ENCODE data around the gene HIRIP3.
"Not testable (repeated sequence)": the region's sequence is repeated elsewhere in the genome, so short reads cannot be mapped to it uniquely, and the experiment has no call there.

HIRIP3 gene

GRCh38 chr16:29961479-29962343, 33.7 kb downstream of the HIRIP3 start, which contains the start of gene TMEM219:
Gene TMEM219, plus strand, starts transcription at chr16:29962079. Its CDS starts 1,065 bp downstream, at chr16:29963144.
- H3K4me3 ChIP-seq (ENCODE audit: low read depth, low read length): peak within 1 kb of the TSS; percentile 78
- DNase-seq (ENCODE audit: low read depth): peak; percentile 82
- peak; percentile 41 for TF ChIP-seq CTCF (conservative IDR thresholded peaks at IDR 0.05; ENCODE audit: low read depth, low read length)

DNA sequence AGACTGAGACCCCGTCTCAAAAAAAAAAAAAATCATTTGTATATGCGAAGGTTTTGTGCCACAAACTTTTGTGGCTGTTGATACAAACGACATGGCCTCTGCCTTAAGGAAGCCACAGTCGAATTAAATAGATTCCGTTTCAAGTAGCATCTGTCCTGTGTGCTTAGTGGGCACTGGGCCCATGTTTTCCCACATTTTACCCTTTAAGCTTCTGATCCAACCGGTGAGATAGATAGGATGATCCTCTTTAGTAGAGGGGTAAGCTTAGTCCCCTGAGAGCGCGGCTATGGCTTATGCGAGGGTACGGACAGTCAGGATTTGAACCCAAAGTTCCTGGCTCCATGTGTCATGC, 34.3 kb downstream of the HIRIP3 start:
- H3K4me3 ChIP-seq (ENCODE audit: low read depth, low read length): peak overlapping the region; percentile 78
- no peak for TF ChIP-seq CTCF (conservative IDR thresholded peaks at IDR 0.05; ENCODE audit: low read depth, low read length)
- no peak for DNase-seq (ENCODE audit: low read depth)

GRCh38 chr16:29959821-29960220, 35.6 kb downstream of the HIRIP3 start:
- H3K4me3 ChIP-seq (ENCODE audit: low read depth, low read length); DNase-seq (ENCODE audit: low read depth): not testable (repeated sequence)

DNA sequence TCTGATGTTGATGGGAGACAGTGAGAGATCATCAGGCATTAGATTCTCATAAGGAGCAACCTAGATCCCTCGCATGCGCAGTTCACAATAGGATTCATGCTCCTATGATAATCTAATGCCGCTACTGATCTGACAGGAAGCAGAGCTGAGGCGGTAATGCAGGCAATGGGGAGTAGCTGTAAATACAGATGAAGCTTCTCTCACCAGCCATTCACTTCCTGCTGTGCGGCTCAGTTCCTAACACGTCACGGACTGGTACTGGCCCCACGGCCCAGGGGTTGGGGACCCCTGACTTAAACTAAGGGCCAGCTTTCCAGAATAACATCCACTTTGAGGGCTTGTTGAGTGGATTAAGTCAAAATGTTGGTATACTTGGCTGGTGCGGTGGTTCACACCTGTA, 36.1 kb downstream of the HIRIP3 start:
- H3K4me3 ChIP-seq (ENCODE audit: low read depth, low read length): no peak overlapping the region
- no peak for DNase-seq (ENCODE audit: low read depth)
- no peak for TF ChIP-seq CTCF (conservative IDR thresholded peaks at IDR 0.05; ENCODE audit: low read depth, low read length)

- no peak overlapping the region for H3K4me3 ChIP-seq (ENCODE audit: low read depth, low read length)
- TF ChIP-seq CTCF (conservative IDR thresholded peaks at IDR 0.05; ENCODE audit: low read depth, low read length): no peak
- DNase-seq (ENCODE audit: low read depth): no peak
Measured at GRCh38 chr16:29958756-29959155, 36.7 kb downstream of the HIRIP3 start.

DNA sequence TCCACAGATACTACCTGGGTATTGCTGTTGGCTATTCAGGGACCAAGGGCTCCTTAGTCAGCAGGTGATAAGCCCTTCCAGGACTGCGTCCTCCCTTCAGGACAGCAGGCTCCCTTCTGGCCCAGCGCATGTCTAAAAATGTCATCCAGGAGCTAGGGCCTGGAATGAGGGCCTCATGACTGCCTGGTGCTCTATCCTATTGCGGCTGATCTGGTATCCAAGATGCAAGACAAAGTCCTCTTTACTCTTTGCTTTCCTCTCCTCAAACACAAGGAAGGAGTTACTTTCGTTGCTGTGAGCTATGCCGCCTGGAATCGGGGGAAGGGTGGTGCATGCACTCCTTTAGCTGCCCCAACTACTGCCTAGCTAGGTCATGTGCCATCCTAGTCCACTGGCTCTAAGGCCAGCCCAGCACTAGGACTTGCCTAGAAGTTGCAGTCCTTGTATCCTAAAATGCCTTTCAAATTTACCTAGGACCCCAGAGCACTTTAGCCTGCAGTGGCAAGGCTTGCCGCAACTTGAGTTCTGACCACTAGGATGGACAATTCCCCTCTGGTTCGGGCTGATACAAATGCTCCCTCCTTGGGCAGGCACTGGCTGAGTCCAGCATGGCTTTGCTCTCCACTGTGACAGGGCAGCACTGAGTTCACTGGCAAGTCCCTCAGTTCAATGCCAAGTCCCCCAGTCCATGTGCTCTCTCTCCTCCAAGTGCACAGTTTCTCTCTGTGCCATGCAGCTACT, 43.6 kb downstream of the HIRIP3 start:
- peak; percentile 8 for TF ChIP-seq CTCF (conservative IDR thresholded peaks at IDR 0.05; ENCODE audit: low read depth, low read length)
- H3K4me3 ChIP-seq (ENCODE audit: low read depth, low read length): no peak overlapping the region
- no peak for DNase-seq (ENCODE audit: low read depth)

DNA sequence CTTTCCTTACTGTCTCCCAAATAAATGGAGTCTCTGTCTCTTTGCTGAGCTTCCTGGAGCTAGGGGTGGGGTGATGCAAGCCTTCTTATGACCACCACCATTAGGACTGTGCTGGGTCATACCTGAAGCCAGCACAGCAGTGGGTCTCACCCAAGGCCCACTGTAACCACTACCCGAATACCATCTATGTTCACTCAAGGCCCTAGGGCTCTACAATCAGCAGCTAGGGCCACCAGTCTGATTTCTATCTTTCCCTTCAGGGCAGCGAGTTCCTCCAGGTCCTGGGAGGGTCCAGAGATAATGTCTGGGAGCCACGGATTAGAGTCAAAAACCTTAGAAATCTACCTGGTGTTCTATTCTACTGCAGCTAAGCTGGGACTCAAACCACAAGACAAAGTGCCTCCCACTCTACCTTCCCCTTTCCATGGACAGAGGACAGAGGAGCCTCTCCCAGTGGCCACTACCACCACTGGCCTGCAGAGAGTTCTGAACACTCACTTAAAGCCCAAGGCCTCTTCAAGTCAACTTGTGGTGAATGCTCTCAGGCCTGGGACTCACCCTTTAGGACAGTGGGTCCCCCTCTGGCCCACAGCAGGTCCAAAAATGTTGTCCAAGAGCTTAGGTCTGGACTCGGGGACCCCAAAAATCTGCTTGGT, 44.5 kb downstream of the HIRIP3 start:
- DNase-seq (ENCODE audit: low read depth): no peak
- TF ChIP-seq CTCF (conservative IDR thresholded peaks at IDR 0.05; ENCODE audit: low read depth, low read length): no peak
- H3K4me3 ChIP-seq (ENCODE audit: low read depth, low read length): no peak overlapping the region

Measured in choroid plexus epithelial cell (primary cell).